ENCODE measurements around the gene MIB2. TPM values are rescaled to one million over a fixed set of nuclear protein-coding genes. Genes with fewer than 3 reads are reported as not detected.

Gene MIB2
- total RNA-seq, result 100 to 1,000 TPM; 117 to 216 (median 138) TPM

- peak within 1 kb of the TSS; percentile 70 for H3K4me3 ChIP-seq (ENCODE audit: low read depth, poor library complexity, severe bottlenecking)
- no peak for TF ChIP-seq CTCF (IDR thresholded peaks at IDR 0.05)
- TF ChIP-seq POLR2A (IDR thresholded peaks at IDR 0.05), result peak in 1 of 2 donors; percentile 37
- intact Hi-C loops (cut with DNase I; ENCODE audit: low total_unique reads), result no loop called here
- WGBS, 2 donors, result 0 to 1% methylated on average over 25 to 49 of the region's 107 CpGs
- DNase-seq (ENCODE audit: low spot score in 2 of 2), result peak; percentile 92 to 99
Observed at GRCh38 chr1:1615256-1616044, at the start of gene MIB2. Gene MIB2, plus strand, starts transcription at chr1:1615500. Its CDS starts 7,953 bp downstream, at chr1:1623453.

- H3K4me3 ChIP-seq (ENCODE audit: low read depth, poor library complexity, severe bottlenecking), result no peak overlapping the region
- no peak for TF ChIP-seq CTCF (IDR thresholded peaks at IDR 0.05)
- no peak for TF ChIP-seq POLR2A (IDR thresholded peaks at IDR 0.05)
- DNase-seq (ENCODE audit: low spot score in 2 of 2), result no peak
- WGBS, 2 donors, result 88 to 89% methylated on average over 31 of the region's 31 CpGs
- intact Hi-C loops (cut with DNase I; ENCODE audit: low total_unique reads), result no loop called here
Observed at GRCh38 chr1:1567152-1567875, 48.0 kb upstream of the MIB2 start.

GRCh38 chr1:1567891-1568291 is 47.4 kb upstream of the MIB2 start:
- TF ChIP-seq POLR2A (IDR thresholded peaks at IDR 0.05) (no peak), CTCF (IDR thresholded peaks at IDR 0.05) (no peak)
- 70 to 78% methylated on average over 10 of the region's 10 CpGs for WGBS, 2 donors
- H3K4me3 ChIP-seq (ENCODE audit: low read depth, poor library complexity, severe bottlenecking), result no peak overlapping the region
- intact Hi-C loops (cut with DNase I; ENCODE audit: low total_unique reads), result no loop called here
- DNase-seq (ENCODE audit: low spot score in 2 of 2), result no peak

- no peak overlapping the region for H3K4me3 ChIP-seq (ENCODE audit: low read depth, poor library complexity, severe bottlenecking)
- intact Hi-C loops (cut with DNase I; ENCODE audit: low total_unique reads), result no loop called here
- no peak for TF ChIP-seq POLR2A (IDR thresholded peaks at IDR 0.05)
- TF ChIP-seq CTCF (IDR thresholded peaks at IDR 0.05), result no peak
- DNase-seq (ENCODE audit: low spot score in 2 of 2), result no peak
- 78 to 84% methylated on average over 7 of the region's 7 CpGs for WGBS, 2 donors
Observed at GRCh38 chr1:1569341-1569740, 46.0 kb upstream of the MIB2 start.

- TF ChIP-seq POLR2A (IDR thresholded peaks at IDR 0.05) (no peak), CTCF (IDR thresholded peaks at IDR 0.05) (no peak)
- 0 to 1% methylated on average over 55 to 57 of the region's 96 CpGs for WGBS, 2 donors
- H3K4me3 ChIP-seq (ENCODE audit: low read depth, poor library complexity, severe bottlenecking), result peak overlapping the region; percentile 100
- intact Hi-C loops (cut with DNase I; ENCODE audit: low total_unique reads), result no loop called here
- peak; percentile 34 to 92 for DNase-seq (ENCODE audit: low spot score in 2 of 2)
Observed at GRCh38 chr1:1573843-1574720, 41.2 kb upstream of the MIB2 start.

Data from lower leg skin (tissue), 4 donors.